GM19455 (cell line): ENCODE measurements around the gene PPP6R1.
"Not testable (repeated sequence)": the region's sequence is repeated elsewhere in the genome, so short reads cannot be mapped to it uniquely, and the experiment has no call there.

Experiments
- ATAC-seq: cut with Tn5 transposase; IDR thresholded peaks from one replicate; pipeline ENCODE4 v1.9.1; 2021; ENCODE audit not compliant: unreplicated experiment

PPP6R1 gene

DNA sequence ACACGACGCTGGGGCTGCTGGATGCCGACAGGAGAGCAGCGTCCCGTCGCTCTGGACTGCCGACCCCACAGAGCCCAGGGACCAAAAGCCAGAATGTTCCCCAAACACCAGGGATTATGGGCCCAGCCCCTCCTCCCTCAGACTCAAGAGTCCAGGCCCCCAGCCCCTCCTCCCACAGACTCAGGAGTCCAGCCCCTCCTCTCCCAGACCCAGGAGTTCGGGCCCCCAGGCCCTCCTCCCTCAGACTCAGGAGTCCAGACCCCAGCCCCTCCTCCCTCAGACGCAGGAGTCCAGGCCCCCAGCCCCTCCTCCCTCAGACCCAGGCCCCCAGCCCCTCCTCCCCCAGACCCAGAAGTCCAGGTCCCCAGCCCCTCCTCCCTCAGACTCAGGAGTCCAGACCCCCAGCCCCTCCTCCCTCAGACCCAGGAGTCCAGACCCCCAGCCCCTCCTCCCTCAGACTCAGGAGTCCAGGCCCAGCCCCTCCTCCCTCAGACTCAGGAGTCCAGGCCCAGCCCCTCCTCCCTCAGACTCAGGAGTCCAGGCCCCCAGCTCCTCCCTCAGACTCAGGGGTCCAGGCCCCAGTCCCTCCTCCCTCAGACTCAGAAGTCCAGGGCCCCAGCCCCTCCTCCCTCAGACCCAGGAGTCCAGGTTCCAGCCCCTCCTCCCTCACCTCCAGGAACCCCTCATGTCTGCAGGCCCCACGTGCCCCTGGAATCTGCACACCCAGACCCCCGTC lies 34.0 kb downstream of the PPP6R1 start:
- ATAC-seq = not testable (repeated sequence)

DNA sequence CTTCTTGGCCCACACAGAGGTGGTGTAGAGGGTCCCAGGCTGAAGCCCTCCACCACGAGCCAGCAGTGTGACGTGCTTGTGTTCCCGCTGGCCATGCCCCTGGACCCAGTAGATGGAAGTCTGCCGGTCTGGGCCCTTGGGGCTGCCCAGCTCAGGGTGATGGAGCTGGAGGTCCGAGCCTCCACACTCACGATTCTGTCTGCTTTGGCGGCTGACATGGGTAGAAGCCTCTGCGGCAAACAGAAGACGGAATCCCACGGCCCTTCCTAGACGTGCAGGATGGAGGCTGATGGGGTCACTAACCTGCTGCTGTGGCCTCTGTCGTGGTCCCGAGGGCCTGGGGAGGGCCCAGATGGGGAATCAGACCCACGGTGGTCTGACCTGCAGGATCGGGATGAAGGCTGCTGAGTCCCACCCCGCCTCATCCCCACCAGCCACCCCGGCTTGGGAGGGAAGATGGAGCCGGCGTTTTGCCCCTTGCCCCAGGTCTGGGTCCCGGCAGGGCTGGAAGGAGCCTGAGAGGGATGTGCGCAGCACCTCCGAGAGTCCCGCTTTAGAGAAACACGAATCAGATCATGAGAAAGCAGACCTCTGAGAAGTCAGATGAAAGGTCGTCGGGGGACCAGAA lies 34.7 kb downstream of the PPP6R1 start:
- no peak for ATAC-seq

DNA sequence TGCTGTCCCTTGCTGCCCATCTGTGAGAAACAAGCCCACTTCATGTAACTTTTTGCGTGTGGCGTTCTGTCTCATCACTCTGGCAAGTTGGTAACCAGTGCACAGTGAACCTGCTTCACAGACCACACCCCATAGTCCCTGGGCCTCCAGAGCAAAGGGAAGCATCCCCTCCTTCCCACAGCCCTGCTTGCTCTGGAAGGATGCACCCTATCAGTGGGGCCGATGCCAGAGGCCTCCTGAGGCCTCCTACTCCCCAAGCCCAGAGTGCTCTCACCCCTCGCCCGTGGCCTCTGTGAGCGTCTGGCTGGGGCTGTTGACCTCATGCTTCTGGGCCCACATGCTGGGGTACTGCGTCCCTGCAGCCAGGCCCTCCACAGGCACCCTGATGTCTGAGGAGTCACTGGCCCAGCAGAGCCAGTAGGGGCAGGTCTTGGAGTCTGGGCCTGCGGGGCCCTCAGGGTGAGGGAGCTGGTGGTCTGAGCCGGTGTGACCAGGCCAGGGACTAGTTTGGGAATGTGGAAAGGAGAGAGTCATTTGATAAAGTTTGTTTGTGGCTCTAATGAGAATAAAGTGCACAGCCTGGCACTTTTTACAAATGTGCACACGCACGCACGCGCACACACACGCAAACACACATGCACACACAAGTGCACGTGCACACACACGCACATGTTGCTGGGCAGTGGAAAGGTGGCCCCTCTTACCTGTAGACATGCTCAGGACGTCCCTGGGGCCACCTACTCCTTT lies 35.4 kb downstream of the PPP6R1 start:
- no peak for ATAC-seq

DNA sequence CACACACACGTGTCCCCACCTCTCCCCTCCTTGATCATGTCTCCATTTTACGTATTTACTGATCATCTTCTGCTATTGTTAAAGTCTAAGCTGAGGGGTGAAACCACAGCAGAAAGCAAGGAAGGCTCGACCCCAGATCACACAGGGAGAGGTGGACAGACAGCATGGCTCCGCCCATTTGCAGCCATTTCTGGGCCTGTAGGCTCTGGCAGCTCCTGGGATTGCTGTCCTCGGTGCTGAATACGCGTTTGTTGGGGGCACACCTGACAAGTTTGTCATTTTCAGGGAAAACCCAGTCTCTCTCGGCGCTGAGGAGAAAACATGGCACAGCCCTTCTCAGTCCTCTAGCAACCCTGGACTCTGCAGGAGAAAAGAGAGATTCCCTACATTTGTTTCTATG lies 38.3 kb downstream of the PPP6R1 start:
- no peak for ATAC-seq

DNA sequence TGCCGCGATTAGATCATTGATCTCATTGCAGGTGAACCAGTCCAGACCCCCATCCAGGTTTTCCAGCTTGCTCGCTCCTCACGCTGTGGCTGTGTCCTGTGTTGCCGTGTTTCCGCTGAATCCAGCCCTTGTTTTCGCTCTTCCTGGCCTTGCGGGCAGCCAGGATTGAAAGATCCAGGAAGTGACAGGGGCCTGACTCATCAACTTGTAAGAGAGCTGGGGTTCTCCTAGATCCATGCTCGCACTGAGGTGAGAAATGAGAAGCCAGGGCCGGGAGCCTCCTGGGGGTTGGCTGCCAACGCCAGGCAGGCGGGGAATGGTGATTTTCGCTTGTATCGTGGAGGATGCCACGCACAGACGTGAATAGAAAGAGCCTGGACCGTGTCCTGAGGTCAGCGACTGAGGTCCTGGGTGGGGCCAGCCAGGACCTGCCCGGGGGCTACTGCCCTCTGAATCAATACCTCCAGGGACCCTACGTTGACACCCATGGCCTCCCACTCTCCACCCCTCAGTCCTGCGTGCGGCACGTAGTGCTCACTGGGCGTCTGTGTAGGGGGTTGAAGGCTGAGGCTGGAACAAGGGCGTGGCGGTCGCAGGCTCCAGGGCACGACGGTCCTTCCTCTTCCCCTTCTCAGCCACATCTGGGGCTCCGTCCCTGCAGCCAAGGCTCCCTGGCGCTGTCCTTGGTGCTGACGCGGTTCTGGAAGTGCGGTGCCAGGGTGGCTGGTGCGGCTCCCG lies 42.2 kb downstream of the PPP6R1 start:
- ATAC-seq = no peak

DNA sequence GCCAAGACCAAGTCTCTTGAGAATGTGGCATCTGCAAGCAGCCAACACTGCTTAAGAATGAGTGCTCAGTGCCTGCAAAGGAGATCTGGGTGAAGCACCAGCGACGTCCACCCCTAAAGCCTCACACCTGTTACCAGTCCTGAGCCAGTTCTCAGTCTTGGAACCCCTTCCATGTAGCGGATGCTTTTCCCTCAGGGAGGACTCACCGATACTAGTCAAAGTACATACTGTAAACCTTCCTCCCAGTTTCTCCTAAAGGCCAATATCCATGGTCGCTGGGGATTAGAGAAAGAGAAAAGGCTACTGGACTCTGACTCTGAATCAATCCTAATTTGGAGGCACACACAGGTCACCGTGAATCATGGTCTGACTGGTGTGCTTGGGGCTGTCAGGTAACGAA lies 45.3 kb downstream of the PPP6R1 start:
- ATAC-seq = no peak

DNA sequence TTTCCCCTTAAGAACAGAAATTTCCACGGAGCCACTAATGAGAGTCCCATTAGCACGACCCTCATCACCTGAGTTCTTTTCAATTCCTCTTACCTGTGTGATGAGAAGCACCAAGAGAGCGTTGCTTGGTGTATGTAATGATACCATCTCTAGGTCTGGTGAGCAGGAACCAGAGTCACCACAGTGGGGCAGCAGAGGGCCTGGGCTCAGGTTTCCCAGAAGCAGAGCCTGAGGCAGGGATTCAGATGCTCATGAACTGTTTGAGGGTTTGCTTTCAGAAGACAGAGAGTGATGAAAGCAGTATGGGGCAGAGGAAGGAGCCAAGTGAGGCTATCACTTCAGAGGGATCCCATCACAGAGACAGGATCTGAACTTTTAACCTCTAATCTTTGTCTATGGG lies 46.4 kb downstream of the PPP6R1 start:
- no peak for ATAC-seq

DNA sequence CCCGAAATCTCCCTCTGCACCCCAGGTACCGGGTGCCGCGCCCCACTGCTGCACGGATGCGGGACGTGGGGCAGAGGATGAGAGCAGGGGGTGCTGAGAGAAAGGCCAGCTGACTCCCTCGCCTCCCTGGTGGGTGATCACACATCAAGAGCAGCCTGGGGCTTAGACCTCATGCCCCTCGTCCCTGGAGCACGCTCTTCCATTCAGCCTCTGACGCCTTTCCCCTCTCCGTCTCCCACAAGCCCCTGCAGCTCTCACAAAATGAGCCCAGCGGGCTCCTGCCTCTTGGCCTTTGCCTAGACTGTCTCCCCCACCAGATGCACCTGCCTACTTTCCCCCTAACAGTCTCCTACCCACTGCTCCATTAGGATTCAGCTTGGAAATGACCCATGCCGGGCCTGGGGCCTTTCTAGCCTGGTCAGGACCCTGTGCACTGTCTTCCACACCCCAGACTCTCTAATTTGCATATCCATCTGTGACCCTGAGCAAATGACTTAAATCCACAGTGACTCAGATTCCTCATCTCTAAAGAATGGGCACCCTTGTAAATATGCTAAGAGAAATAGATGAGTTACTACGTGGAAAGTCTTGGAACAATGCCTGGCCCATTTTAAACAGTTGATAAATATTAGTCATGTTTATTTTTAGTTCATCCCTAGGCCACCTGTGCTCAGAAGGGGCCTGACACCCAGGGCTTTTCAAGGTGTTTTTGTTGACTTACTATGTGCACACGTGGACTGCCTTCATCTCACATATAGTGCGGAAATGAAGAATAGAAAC lies 48.9 kb downstream of the PPP6R1 start:
- no peak for ATAC-seq

DNA sequence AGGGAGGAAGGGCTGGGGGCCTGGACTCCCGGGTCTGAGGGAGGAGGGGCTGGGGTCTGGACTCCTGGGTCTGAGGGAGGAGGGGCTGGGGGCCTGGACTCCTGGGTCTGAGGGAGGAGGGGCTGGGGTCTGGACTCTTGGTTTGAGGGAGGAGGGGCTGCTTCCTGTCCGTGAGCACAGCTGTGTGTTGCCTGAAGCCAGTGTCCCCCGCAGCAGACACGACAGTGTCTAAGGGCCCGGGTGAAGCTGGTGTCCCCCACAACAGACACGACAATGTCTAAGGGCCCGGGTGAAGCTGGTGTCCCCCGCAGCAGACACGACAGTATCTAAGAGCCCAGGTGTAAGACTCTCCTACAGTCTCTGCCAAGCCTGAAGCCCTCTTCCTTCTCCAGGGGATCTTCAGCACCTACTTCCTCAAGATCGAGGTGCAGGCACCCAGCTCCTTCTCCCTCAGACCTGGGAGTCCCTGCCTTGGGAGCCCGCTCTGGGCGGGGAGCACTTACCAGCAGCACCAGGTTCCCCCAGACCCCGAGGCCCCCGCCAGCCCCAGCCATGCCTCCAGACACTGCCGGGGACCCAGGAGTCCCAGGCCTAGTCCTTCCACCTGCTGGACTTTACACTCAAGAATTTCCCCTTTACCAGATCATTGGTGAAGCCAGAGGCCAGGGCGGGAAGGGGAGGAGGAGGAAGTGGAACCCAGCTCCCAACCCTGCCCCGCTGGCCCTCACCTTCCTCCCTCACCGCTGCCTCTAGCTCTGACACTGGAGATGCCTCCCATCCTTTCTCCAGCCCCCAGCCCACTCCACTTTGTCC lies 49.7 kb downstream of the PPP6R1 start, which contains the start of gene PTPRH:
Gene PTPRH (minus strand): TSS at position 622 of the 813 bp plus-strand sequence. CDS start 68 bp downstream, at position 554.
- ATAC-seq = no peak

DNA sequence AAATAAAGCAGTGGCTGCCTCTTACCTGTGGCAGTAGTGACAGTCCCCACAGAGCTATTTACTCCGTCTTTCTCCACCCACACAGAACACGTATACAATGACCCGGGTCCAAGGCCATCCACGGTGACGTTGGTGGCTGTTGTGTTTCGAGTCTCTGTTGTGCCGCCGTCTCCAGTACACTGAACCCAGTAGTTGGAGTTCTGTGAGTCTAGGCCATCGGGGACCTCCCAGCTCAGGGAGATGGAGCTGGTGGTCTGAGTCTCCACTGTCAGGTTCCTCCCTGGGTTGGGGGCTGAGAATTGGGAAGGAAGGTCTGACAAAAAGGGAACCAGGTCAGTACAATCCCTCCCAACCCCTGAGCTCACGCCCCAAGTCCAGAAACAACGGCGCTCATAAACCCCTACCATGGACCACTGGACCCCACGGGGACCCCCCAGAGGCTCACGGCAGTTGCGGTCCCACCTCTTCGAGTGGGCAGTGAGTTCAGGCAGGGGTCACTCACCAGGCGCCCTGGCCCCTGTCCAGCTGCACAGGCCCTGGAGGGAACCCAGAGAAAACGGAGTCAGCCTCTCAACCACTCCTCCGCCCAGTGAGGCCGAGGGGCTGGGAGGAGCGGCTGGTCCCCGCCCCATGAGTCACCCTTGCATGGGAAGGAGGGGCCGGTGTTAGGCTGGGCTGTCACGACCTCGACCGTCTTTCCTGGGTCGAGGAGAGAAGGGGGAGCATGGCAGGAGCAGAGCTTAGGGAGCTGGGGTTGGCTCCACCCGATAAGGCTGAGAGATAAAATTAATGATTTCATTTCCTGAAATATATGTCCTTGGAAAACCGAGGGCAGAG lies 51.9 kb downstream of the PPP6R1 start:
- ATAC-seq = no peak

DNA sequence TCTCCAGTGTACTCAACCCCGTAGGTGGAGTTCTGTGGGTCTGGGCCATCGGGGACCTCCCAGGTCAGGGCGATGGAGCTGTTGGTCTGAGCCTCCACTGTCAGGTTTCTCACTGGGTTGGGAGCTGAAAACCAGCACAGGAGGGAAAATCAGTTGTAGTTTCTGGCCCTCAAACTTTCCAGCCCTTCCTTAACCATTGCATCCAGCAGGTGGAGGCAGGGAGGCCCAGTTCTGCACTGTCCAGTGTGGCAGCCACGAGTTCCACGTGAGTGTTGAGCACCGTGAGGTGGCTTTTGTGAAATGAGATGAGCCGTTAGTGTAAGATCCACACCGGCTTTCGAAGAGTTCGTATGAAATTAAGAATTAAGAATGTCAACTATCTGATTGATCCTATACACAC lies 56.6 kb downstream of the PPP6R1 start:
- not testable (repeated sequence) for ATAC-seq

DNA sequence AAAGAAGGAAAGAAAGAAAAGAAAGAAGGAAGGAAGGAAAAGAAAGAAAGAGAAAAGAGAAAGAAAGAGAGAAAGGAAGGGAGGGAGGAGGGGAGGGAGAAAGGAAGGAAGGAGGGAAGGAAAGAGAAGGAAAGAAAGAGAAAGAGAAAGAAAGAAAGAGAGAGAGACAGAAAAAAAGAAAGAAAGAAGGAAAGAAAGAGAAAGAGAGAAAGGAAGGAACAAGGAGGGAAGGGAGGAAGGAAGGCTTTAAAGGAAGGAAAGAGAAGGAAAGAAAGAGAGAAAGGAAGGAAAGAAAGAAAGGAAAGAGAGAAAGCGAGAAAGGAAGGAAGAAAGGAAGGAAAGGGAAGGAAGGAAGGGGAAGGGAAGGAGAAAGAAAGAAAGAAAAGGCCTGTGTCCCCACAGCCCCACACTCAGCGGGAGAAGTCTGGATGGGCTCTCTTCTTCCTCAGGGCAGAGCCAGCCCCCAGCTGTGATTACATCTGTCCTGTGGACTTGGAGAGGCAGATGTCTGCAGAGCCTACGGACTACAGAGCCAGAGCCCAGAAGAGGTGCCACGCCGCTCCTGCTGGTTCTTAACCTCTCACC lies 59.1 kb downstream of the PPP6R1 start:
- no peak for ATAC-seq

DNA sequence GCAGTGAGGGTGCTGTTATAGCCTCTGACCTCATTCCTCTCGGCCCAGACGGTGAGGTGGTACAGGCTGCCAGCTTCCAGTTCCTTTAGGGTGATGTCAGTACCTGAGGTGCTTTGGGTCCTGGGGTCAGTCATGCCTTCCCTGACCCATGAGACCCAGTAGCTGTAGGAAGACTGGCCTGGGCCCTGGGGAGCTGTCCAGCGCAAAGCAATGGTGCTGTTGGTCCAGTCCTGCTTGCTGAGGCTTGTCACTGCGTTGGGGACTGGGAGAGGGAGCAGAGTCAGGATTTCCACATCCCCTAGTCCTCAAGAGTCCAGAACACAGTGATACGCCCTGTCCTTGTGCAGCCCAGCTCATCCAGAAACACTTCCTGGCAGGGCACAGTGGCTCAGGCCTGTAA lies 60.2 kb downstream of the PPP6R1 start:
- ATAC-seq = no peak

DNA sequence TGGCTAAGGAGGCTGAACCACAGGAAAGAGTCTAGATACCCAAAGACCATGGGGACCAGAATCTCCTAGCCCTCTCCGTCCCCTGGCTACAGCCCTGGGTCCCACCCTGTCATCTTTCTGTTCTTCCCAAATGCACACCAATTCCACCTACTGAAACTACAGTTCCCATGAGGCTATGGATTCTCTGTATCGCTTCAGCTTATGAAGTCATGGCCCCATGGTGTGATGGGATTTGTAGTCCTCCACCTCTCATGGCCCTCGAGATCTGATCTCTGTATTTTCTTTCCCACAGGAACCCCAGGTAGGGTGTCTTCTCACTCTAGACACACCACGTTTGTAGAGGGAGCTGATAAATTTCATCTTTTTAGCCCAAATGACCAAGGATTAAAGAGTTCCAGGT lies 61.3 kb downstream of the PPP6R1 start:
- ATAC-seq = no peak

DNA sequence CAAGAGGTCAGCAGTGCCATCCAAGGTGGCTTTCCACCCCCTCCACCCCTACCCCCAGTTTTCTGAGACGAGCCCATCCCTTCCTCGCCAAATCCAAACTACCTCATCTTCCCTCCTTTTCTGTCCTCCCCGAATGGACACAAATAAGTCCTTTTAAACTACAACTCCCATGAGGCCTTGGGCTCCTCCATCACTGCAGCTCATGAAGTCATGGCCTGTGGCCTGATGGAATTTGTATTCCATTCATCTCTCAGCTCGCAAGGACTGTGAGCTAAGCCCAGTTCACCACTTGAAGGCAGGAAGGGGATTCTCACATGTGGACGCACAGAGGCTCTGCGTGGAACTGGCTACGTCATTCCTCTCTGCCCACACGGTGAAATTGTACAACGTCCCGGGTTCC lies 62.0 kb downstream of the PPP6R1 start:
- ATAC-seq = no peak

DNA sequence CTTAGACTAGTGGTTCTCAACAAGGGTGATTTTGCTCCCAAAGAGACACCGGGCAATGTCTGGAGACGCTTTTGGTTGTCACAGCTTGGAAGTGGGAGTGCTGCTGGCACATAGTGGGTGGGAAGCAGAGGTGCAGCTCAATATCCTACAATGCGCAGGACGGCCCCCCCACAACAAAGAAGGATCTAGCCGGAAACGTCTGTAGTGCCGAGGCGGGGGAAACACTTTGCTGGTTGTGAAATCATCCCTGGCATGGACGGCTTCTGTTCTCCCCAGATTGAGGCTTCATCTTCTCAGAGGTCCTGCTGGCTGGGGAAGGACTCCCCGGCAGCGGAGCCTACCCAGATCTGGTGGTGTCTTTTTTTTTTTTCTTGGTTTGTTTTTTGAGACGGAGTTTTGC lies 65.3 kb downstream of the PPP6R1 start:
- ATAC-seq = no peak

DNA sequence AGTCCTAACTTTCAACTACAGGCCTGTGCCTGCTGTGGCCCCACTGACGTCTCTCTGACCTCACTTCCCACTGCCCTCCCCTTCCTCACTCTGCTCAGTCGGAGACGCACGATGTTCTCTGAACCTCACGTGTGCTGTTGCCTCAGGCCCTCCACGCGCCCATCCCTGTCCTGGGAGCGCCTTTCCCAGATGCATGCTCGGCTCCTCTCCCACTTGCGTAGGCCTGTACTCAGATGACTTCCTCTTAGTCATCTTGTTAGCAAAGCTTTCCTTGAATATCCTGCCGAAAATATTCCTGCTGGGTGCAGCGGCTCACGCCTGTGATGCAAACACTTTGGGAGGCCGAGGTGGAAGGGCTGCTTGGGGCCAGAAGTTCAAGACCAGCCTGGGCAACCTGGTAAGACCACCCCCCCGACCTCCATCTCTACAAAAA lies 69.4 kb downstream of the PPP6R1 start:
- ATAC-seq = no peak

DNA sequence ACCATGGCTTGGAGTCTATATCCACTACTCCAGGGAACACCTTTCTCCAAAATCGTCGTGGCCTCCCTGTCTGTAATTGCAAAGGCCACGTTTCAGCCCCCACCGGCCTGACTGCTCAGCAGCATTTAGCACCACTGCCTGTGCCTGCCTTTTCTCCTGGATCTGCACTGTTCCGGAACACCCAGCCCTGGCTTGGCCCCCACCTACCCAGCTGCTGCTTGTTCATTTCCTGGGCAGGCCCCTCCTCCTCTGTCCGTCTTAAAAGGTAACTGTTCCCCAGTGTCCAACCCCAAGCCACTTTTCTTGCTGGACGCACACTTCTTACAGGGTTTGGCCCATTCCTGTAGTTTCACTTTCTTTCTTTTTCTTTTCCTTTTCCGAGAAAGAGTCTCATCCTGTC lies 70.2 kb downstream of the PPP6R1 start:
- no peak for ATAC-seq
